ENCODE results near the gene CNGB1.

- no peak for TF ChIP-seq POLR2A (IDR thresholded peaks at IDR 0.05)
- no peak for TF ChIP-seq CTCF (IDR thresholded peaks at IDR 0.05)
Measured at GRCh38 chr16:57988929-57989328, 18.0 kb upstream of the CNGB1 start.
